Testis (tissue), 3 donors: Measurements from ENCODE around the gene GRIK4. TPM values are rescaled to one million over a fixed set of nuclear protein-coding genes. Genes with fewer than 3 reads are reported as not detected.

Experiments used
- DNase-seq: peaks from one replicate; pipeline ENCODE4 v3.0.0-alpha.2; 2019
- H3K27ac ChIP-seq, 2 donors: fragments of 200-600 bp; sonication (generic); one replicate each; pipeline ENCODE4 v1.5.1; 2019
- H3K27me3 ChIP-seq: fragments of 200-600 bp; sonication (generic); one replicate; pipeline ENCODE4 v1.5.1; 2019
- H3K36me3 ChIP-seq: fragments of 200-600 bp; sonication (generic); one replicate; pipeline ENCODE4 v1.5.1; 2017; ENCODE audit warnings: low read depth; ENCODE audit errors: missing control alignments
- H3K4me1 ChIP-seq: fragments of 200-600 bp; sonication (generic); one replicate; pipeline ENCODE4 v1.5.1; 2019
- H3K4me3 ChIP-seq, 2 donors: fragments of 200-600 bp; sonication (generic); one replicate each; pipeline ENCODE4 v1.5.1; 2017 to 2019
- H3K9me3 ChIP-seq: fragments of 200-600 bp; sonication (generic); one replicate; pipeline ENCODE4 v1.5.1; 2017
- POLR2A ChIP-seq: fragments of 450-650 bp; IDR thresholded peaks from one replicate; pipeline ENCODE4 v1.6.1; 2017; ENCODE audit warnings: antibody characterized with exemption, mild to moderate bottlenecking, moderate library complexity
- WGBS, 2 donors: methylation state at CpG; one replicate each; pipeline ENCODE4 v1.1.5; 2018; 5-methylcytosine and 5-hydroxymethylcytosine counted together
- intact Hi-C: fragments of 100-400 bp; cut with DNase I; formaldehyde crosslinking; loops from one replicate; pipeline ENCODE4 v1.15.1; 2023; ENCODE audit warnings: low total_unique reads
- polyA plus RNA-seq: library from polyadenylated mRNA; stranded (reverse); fragments of 350-450 nt; fragmentation: Illumina TruSeq; extraction: RNeasy Lipid Tissue Mini Kit (QIAGEN cat#74804); gene quantifications from one replicate; pipeline ENCODE4 v1.2.3, GENCODE V29; 2014; ENCODE audit warnings: low read depth, low replicate concordance; ENCODE audit not compliant: insufficient read depth
- total RNA-seq, 2 donors: library from RNA; depleted of rRNA; stranded (reverse); fragments of >200 nt; gene quantifications; one replicate each; pipeline ENCODE4 v1.2.3, GENCODE V29; 2016
- TF ChIP-seq, protein P1 (sequence below), 3 experiments: fragments of 450-650 bp in 2 of 3; fragments of 200-600 bp in 1 of 3; sonication (generic) in 1 of 3; IDR thresholded peaks; one replicate each; pipeline ENCODE4 v1.5.1; 2016 to 2019; ENCODE audit warnings: antibody characterized with exemption in 3 of 3, mild to moderate bottlenecking in 2 of 3, moderate library complexity in 1 of 3

GRIK4 gene
- total and polyA plus RNA-seq, 3 donors from 2014 or later: 2.6 to 3.0 (median 2.6) TPM

DNA sequence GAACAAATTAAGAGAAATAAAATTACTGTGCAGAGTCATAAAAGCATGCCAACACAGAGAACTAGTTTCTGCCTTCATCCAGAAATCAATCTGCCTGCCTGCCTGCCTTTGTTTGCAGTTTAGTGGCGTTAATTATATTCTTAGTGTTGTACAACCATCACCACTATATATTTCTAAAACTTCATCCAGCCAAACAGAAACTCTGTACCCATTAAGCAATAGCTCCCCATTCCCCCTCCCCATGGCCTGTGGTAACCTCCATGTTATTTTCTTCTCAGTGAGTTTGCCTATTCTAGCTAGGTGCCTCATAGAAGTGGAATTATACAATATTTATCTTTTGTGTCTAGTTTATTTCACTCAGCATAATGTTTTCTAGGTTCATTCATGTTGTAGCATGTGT is 329.1 kb downstream of the GRIK4 start:
- Histone ChIP-seq H3K27me3 (no peaks in the 10 kb centered on the region), H3K27ac (no peak overlapping the region), H3K36me3 (no peaks in the 10 kb centered on the region), H3K4me1 (no peaks in the 10 kb centered on the region), H3K4me3 (no peak overlapping the region), H3K9me3 (no peaks in the 10 kb centered on the region)
- WGBS, 2 donors: 81 to 97% methylated on average over 1 of the region's 1 CpG
- intact Hi-C loops: no loop called here
- TF ChIP-seq POLR2A: no peak
- TF ChIP-seq, protein P1, sequence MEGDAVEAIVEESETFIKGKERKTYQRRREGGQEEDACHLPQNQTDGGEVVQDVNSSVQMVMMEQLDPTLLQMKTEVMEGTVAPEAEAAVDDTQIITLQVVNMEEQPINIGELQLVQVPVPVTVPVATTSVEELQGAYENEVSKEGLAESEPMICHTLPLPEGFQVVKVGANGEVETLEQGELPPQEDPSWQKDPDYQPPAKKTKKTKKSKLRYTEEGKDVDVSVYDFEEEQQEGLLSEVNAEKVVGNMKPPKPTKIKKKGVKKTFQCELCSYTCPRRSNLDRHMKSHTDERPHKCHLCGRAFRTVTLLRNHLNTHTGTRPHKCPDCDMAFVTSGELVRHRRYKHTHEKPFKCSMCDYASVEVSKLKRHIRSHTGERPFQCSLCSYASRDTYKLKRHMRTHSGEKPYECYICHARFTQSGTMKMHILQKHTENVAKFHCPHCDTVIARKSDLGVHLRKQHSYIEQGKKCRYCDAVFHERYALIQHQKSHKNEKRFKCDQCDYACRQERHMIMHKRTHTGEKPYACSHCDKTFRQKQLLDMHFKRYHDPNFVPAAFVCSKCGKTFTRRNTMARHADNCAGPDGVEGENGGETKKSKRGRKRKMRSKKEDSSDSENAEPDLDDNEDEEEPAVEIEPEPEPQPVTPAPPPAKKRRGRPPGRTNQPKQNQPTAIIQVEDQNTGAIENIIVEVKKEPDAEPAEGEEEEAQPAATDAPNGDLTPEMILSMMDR (IDR thresholded peaks at IDR 0.05): no peak
- no peak for DNase-seq

DNA sequence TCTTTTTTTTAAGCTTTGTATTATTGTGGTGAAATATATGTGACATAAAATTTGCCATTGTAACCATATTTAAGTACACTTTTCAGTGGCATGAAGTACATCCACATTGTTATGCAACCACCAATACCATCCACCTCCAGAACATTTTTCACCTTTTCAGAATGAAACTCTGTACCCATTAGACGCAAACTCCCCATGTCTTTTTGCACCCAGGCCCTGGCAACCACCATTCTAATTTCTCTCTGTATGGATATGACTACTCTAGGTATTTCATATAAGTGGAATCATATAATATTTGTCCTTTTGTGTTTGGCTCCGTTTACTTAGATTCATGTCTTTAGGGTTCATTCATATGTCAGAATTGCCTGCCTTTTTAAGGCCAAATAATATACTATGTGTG is 329.5 kb downstream of the GRIK4 start:
- no peaks in the 10 kb centered on the region for H3K9me3 ChIP-seq
- intact Hi-C loops: no loop called here
- DNase-seq: no peak

DNA sequence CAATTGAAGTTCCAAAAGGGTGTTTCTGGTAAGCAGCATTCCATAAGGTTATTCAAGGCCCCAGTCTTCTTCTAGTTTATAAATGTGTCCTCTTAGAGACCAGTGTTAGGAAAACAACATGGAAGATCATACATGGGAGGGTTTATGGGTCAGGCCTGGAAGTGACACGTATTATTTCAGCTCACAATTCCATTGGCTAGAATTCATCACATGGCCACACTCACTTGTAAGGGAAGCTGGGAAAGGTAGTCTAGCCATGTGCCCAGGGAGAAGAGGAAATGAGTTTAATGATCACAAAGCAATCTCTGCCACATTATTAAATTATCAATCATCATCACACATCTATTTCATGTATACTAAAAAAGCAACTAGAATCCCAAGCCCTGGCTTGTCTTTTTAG is 330.6 kb downstream of the GRIK4 start:
- intact Hi-C loops: no loop called here

More for the DNA sequence above, 329.5 kb downstream of the GRIK4 start:
- 42 to 47% methylated on average over 2 of the region's 2 CpGs for WGBS, 2 donors
- no peaks in the 10 kb centered on the region for H3K27me3 ChIP-seq
- TF ChIP-seq POLR2A: no peak
- TF ChIP-seq, protein P1 (IDR thresholded peaks at IDR 0.05): no peak
- H3K4me1 ChIP-seq: no peaks in the 10 kb centered on the region
- H3K27ac ChIP-seq: no peak overlapping the region
- no peaks in the 10 kb centered on the region for H3K36me3 ChIP-seq
- H3K4me3 ChIP-seq: no peak overlapping the region

DNA sequence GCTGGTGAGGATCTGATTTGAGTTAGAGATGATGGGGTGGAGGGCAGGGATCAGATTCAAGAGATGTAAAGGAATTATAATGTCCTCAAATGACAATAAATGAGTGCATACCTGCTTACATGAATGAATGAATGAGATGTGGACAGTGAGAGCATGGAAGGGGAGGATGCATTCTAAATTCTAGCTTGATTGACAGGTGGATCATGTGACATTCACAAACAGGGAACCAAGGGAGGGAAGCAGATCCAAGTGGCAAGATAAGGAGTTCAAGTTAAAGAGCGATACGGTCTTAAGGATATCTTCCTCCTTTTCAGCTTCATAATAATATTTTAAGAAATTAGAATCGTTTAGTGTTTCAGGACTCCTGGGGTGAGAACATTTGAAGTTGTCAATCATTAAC is 341.9 kb downstream of the GRIK4 start:
- Histone ChIP-seq H3K9me3 (no peaks in the 10 kb centered on the region), H3K4me1 (no peaks in the 10 kb centered on the region), H3K4me3 (no peak overlapping the region), H3K36me3 (no peaks in the 10 kb centered on the region), H3K27me3 (no peaks in the 10 kb centered on the region), H3K27ac (no peak overlapping the region)
- intact Hi-C loops: no loop called here
- 80 to 89% methylated on average over 3 of the region's 3 CpGs for WGBS, 2 donors
- no peak for DNase-seq
- TF ChIP-seq, protein P1 (IDR thresholded peaks at IDR 0.05): no peak
- TF ChIP-seq POLR2A: no peak

More for the DNA sequence above, 330.6 kb downstream of the GRIK4 start:
- no peaks in the 10 kb centered on the region for H3K9me3 ChIP-seq
- H3K4me3 ChIP-seq: no peak overlapping the region
- TF ChIP-seq, protein P1 (IDR thresholded peaks at IDR 0.05): no peak
- TF ChIP-seq POLR2A: no peak
- no peak for DNase-seq
- H3K27me3 ChIP-seq: no peaks in the 10 kb centered on the region
- no peak overlapping the region for H3K27ac ChIP-seq
- no peaks in the 10 kb centered on the region for H3K4me1 ChIP-seq
- H3K36me3 ChIP-seq: no peaks in the 10 kb centered on the region
- WGBS, 2 donors: 88 to 91% methylated on average over 1 of the region's 1 CpG

DNA sequence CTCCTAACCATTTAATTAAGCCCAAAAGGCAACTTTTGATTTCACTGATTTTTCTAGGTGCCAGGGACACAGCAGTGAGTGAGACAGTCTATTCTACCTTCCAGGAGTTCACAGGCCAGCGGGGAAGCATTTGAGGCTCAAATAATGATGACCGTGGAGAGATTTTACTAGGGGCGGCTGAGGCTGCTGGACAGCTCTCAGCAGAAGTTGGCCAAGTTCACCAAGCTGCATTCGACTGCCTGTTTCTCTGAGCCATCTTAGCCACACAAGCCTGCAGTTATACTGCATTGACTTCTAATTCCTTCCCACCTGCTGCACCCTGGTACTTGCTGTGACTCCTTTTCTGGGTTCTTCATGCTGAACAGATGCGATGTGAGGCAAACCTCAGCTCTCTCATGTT is 343.4 kb downstream of the GRIK4 start:
- Histone ChIP-seq H3K36me3 (no peaks in the 10 kb centered on the region), H3K27me3 (no peaks in the 10 kb centered on the region), H3K4me1 (no peaks in the 10 kb centered on the region), H3K4me3 (no peak overlapping the region), H3K27ac (no peak overlapping the region), H3K9me3 (no peaks in the 10 kb centered on the region)
- no peak for TF ChIP-seq POLR2A
- TF ChIP-seq, protein P1 (IDR thresholded peaks at IDR 0.05): no peak
- WGBS, 2 donors: 29 to 54% methylated on average over 5 of the region's 5 CpGs
- intact Hi-C loops: no loop called here
- DNase-seq: no peak
